ENCODE results near the gene COL21A1.
"Not testable (repeated sequence)": the region's sequence is repeated elsewhere in the genome, so short reads cannot be mapped to it uniquely, and the experiment has no call there.

The COL21A1 gene

GRCh38 chr6:56266011-56266410, 18.6 kb upstream of the COL21A1 start:
- H3K27ac ChIP-seq = no peak overlapping the region
- TF ChIP-seq CTCF (IDR thresholded peaks at IDR 0.05) (no peak), ZFX (IDR thresholded peaks at IDR 0.05; ENCODE audit: borderline replicate concordance) (no peak)

GRCh38 chr6:56263596-56264315, 16.4 kb upstream of the COL21A1 start:
- no peak overlapping the region for H3K27ac ChIP-seq

GRCh38 chr6:56260593-56260992, 13.2 kb upstream of the COL21A1 start:
- H3K27ac ChIP-seq = not testable (repeated sequence)

More at GRCh38 chr6:56263596-56264315, 16.4 kb upstream of the COL21A1 start:
- no peak for TF ChIP-seq CTCF (IDR thresholded peaks at IDR 0.05)

GRCh38 chr6:56259234-56260077, 12.1 kb upstream of the COL21A1 start:
- no peak for TF ChIP-seq CTCF (IDR thresholded peaks at IDR 0.05)
- no peak overlapping the region for H3K27ac ChIP-seq

GRCh38 chr6:56255349-56255748, 8.0 kb upstream of the COL21A1 start:
- no peak for TF ChIP-seq ZFX (IDR thresholded peaks at IDR 0.05; ENCODE audit: borderline replicate concordance)
- TF ChIP-seq CTCF (IDR thresholded peaks at IDR 0.05) = no peak
- H3K27ac ChIP-seq = no peak overlapping the region

- H3K27ac ChIP-seq = no peak overlapping the region
- TF ChIP-seq ZFX (IDR thresholded peaks at IDR 0.05; ENCODE audit: borderline replicate concordance) = no peak
- TF ChIP-seq CTCF (IDR thresholded peaks at IDR 0.05) = no peak
Measured at GRCh38 chr6:56250266-56250665, 2.9 kb upstream of the COL21A1 start.

- no peak overlapping the region for H3K27ac ChIP-seq
- no peak for TF ChIP-seq CTCF (IDR thresholded peaks at IDR 0.05)
- no peak for TF ChIP-seq ZFX (IDR thresholded peaks at IDR 0.05; ENCODE audit: borderline replicate concordance)
Measured at GRCh38 chr6:56247654-56248122, 308 bp upstream of the COL21A1 start.

Data from 22Rv1 (cell line).